ENCODE results near the gene SLC9A7. TPM values are rescaled to one million over a fixed set of nuclear protein-coding genes. Genes with fewer than 3 reads are reported as not detected.
A peak's percentile ranks its signal among the peaks of the same experiment; 100 is the strongest.

The SLC9A7 gene
- 1 to 10 TPM; 6.5 to 7.5 TPM for total RNA-seq

DNA sequence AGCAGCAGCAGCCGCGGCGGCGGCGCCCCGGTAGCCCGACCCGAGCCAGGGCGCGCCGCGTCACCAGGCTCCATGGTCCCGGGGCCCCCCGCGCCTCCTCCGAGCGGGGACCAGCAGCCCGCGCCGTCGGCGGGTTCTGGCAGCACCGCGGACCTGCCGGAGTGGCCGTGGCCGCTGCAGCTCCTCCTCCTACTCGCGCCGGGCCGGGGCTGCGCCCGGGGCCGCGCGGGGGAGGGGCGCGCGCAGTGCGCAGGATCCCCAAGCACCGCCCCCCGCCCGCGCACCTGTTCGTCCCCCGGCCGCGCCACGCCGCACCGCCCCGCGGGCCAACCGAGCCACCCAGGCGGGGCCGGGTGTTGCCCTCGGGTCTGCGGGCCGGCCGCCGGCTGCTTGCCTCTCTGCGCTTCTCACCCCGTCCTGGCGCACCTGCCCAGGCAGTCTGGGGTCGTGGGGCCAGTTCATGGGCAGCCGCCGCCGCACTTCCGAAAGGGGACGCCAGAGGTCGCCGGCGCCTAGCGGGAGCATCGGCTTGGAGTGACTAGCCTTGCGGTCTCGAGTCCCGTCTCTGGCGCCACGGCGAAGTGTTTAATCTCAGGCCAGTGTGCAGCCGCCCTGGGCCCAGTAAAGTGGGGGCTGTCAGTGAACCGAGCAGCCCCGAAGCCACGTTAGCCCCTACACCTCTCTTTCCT is at the start of gene SLC9A7:
SLC9A7 (minus strand) TSS at position 163 of the 689 bp plus-strand sequence; CDS start at position 74, 89 bp downstream.
- no peaks in the 10 kb centered on the region for H3K27me3 ChIP-seq

DNA sequence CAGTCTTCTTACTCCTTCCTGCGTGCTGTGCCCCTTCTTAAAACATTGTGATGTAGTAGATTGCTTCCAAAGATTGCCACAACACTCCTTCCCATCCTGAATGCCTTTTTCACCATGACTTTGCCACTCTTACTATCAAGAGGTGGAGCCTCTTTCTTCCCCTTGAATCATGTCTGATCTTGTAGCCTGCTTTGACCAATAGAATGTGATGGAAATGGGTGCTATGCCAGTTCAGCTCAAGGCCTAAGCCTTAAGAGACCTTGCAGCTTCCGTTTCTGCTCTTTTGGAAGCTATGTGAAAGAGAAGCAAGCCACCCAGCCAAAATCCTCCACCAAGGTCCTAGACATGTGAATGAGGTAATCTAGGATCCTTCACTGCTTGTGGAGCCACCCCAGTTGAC is 46.4 kb upstream of the SLC9A7 start:
- TF ChIP-seq, protein P1, sequence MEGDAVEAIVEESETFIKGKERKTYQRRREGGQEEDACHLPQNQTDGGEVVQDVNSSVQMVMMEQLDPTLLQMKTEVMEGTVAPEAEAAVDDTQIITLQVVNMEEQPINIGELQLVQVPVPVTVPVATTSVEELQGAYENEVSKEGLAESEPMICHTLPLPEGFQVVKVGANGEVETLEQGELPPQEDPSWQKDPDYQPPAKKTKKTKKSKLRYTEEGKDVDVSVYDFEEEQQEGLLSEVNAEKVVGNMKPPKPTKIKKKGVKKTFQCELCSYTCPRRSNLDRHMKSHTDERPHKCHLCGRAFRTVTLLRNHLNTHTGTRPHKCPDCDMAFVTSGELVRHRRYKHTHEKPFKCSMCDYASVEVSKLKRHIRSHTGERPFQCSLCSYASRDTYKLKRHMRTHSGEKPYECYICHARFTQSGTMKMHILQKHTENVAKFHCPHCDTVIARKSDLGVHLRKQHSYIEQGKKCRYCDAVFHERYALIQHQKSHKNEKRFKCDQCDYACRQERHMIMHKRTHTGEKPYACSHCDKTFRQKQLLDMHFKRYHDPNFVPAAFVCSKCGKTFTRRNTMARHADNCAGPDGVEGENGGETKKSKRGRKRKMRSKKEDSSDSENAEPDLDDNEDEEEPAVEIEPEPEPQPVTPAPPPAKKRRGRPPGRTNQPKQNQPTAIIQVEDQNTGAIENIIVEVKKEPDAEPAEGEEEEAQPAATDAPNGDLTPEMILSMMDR (IDR thresholded peaks at IDR 0.05): no peak
- H3K4me1 ChIP-seq: no peaks in the 10 kb centered on the region
- H3K27me3 ChIP-seq: peaks cover 0 to 4% of the 10 kb centered on the region in 2 donors
- H3K9me3 ChIP-seq: no peaks in the 10 kb centered on the region
- no peak overlapping the region for H3K27ac ChIP-seq
- no peak for DNase-seq (ENCODE audit: low spot score)
- H3K4me3 ChIP-seq: no peak overlapping the region
- H3K36me3 ChIP-seq: no peaks in the 10 kb centered on the region

More for the DNA sequence above, at the start of gene SLC9A7:
- Histone ChIP-seq H3K9me3 (peaks cover 3 to 14% of the 10 kb centered on the region in 2 donors), H3K4me1 (no peaks in the 10 kb centered on the region), H3K27ac (peak within 1 kb of the TSS in 1 of 2 donors; percentile 26), H3K36me3 (no peaks in the 10 kb centered on the region), H3K4me3 (peak within 1 kb of the TSS; percentile 47 to 55)
- TF ChIP-seq, protein P1 (IDR thresholded peaks at IDR 0.05): peak; percentile 65 to 86
- peak; percentile 70 for DNase-seq (ENCODE audit: low spot score)

DNA sequence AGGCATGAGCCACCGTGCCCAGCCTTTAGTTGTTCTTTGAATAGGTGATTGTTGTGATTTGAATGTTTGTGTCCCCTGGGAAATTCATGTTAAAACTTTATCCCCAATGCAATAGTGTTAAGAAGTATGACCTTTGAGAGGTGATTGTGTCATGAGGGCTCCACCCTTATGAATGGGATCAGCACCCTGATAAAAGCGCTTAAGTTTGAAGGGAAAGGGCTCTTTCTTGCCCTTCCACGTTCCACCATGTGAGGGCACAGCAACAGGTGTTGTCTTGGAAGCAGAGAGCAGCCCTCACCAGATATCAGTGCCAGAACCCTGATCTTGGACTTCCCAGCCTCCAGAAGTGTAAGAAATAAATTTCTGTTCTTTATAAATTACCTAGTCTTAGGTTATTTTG is 44.2 kb upstream of the SLC9A7 start:
- DNase-seq (ENCODE audit: low spot score): no peak
- Histone ChIP-seq H3K4me1 (no peaks in the 10 kb centered on the region), H3K27ac (no peak overlapping the region), H3K27me3 (peaks cover 0 to 5% of the 10 kb centered on the region in 2 donors), H3K36me3 (no peaks in the 10 kb centered on the region), H3K9me3 (no peaks in the 10 kb centered on the region), H3K4me3 (no peak overlapping the region)
- TF ChIP-seq, protein P1 (IDR thresholded peaks at IDR 0.05): no peak

DNA sequence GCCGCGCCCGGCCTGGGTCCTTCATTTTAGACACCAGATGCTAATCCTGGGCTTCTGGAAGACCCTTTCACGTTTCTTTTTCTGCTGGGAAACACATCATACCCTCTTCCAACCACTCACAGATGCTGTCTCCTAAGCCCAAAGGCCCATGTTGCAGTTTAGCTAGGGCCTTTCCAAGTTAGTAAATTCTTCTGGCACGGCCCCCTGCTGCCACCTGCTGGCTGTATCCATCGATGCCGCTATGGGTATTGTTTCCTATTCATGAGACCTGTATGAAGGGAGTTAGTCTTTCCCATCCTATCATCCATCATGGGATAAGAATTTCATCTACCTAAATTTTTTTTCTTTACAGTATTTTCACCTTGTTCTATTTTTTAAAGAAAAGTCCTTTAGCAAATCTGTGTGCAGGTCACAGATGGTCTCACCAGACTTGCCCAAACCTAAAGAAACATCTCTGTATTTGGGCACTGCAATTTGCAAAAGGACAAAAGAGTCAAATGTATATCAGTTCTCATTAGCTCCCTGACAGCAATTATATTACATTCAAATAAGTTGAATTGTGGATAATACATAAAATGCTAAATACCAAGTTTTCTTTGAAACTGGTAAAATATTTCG is 37.8 kb upstream of the SLC9A7 start:
- H3K4me3 ChIP-seq: no peak overlapping the region
- TF ChIP-seq, protein P1 (IDR thresholded peaks at IDR 0.05): peak; percentile 38 to 76
- H3K27ac ChIP-seq: no peak overlapping the region
- no peaks in the 10 kb centered on the region for H3K4me1 ChIP-seq
- peaks cover 0 to 5% of the 10 kb centered on the region in 2 donors for H3K27me3 ChIP-seq
- H3K9me3 ChIP-seq: no peaks in the 10 kb centered on the region
- DNase-seq (ENCODE audit: low spot score): peak; percentile 85
- no peaks in the 10 kb centered on the region for H3K36me3 ChIP-seq

DNA sequence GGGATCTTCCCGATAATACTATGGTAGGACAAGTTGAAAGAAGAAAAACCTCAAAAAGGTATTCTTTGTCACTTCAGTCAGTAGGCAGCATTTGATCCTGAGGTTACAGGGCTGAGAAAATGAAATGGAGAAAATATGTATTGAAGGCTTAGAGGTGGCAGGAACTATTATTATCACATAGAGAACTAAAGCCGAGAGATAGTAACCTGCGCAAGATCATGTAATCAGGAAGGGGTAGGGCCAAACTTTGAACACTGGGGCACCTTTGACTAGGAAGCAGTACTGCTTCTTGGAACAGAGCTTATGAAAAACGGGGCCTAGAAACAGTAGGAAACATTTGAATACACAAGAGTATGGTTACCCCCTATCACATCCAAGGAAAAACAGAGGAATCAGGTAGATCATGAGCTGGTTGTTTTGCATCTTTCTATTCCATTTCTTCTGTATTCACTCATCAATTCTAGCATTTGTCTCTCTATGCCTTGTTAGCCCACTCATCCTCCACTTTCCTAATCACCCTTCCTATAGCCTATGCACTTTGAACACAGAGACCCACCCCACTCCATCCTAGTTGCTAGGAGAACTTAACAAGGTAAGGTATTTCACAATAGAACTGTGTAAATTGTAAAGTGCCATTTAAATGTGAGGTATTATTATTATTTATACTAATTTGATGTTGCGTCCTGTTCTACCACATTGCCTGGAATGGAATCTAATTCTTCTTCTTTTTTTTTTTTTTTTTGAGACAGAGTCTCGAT is 34.6 kb upstream of the SLC9A7 start:
- Histone ChIP-seq H3K9me3 (no peaks in the 10 kb centered on the region), H3K27ac (no peak overlapping the region)

More for the DNA sequence above, 34.6 kb upstream of the SLC9A7 start:
- no peaks in the 10 kb centered on the region for H3K4me1 ChIP-seq
- H3K36me3 ChIP-seq: no peaks in the 10 kb centered on the region
- H3K27me3 ChIP-seq: no peaks in the 10 kb centered on the region
- TF ChIP-seq, protein P1 (IDR thresholded peaks at IDR 0.05): no peak
- no peak overlapping the region for H3K4me3 ChIP-seq
- no peak for DNase-seq (ENCODE audit: low spot score)
